Neuron (in vitro differentiated cells): ENCODE measurements around the gene PKDREJ.

Source experiments
- H2AFZ ChIP-seq: one replicate; pipeline ENCODE4 v1.6.1; 2013; ENCODE audit warnings: low read depth, mild to moderate bottlenecking, inconsistent platforms, low read length, moderate library complexity
- H3K27me3 ChIP-seq: one replicate; pipeline ENCODE4 v1.6.1; 2013; ENCODE audit warnings: low read length; ENCODE audit not compliant: insufficient read depth
- H3K36me3 ChIP-seq: one replicate; pipeline ENCODE4 v1.6.1; 2013; ENCODE audit warnings: low read length; ENCODE audit not compliant: insufficient read depth
- H3K4me1 ChIP-seq: one replicate; pipeline ENCODE4 v1.6.1; 2013; ENCODE audit warnings: low read length; ENCODE audit not compliant: insufficient read depth
- H3K4me3 ChIP-seq: 2 replicates; pipeline ENCODE4 v1.5.1; 2013; ENCODE audit warnings: mild to moderate bottlenecking, low read length, moderate library complexity
- H3K9me3 ChIP-seq: one replicate; pipeline ENCODE4 v1.6.1; 2013; ENCODE audit warnings: low read length

Gene PKDREJ

DNA sequence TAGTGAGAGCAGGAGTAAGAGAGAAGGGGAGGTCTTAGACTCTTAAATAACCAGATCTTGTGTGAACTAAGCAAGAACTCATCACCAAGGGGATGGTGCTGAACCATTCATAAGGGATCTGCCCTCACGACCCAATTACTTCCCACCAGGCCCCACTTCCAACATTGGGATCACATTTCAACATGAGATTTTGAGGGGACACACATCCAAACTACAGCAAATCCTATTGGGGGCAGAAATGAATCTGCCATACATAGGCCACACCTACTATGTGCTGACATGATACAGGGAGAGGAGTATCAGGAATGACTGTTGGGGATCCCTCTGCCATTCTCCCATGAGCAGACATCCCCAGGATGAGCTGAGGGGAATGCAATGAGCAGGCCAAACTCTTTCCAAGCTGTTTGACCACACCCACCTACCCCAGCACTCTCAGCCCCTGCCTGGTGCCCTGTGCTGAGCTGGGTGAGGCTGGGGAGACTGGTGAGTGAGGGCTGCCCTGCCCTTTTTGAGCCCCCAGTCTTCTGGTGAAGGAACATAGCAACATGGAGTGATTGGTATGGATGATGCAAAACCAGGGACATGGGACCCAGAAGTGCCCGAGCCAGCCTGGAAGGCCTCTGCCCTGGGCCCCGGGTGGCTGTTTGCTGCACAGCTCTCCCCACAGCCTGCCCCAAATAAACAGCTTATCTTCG lies 32.3 kb upstream of the PKDREJ start:
- H3K4me3 ChIP-seq = peak overlapping the region; percentile 72

DNA sequence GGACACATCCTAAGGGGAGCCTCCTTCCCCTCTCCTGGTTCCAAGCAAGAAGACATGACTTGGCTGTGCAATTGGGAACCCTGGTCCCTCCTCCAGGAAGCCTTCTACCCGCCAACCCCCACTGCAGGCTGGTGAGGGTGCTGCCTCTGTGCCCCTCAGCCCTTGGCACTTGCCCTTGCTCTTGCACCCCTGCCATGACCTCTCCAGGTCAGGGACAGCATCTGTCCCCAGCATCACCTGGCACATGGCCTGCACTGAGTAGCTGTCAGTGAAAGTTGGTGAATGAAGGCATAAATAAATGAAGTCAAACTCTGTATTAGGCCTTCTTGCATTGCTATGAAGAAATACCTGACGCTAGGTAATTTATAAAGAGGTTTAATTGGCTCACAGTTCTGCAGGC lies 31.6 kb upstream of the PKDREJ start:
- H3K9me3 ChIP-seq = no peaks in the 10 kb centered on the region

More for the DNA sequence above, 32.3 kb upstream of the PKDREJ start:
- Histone ChIP-seq H3K9me3 (no peaks in the 10 kb centered on the region), H3K4me1 (peaks cover 26% of the 10 kb centered on the region), H2AFZ (no peak overlapping the region), H3K27me3 (no peaks in the 10 kb centered on the region), H3K36me3 (peaks cover 33% of the 10 kb centered on the region)

DNA sequence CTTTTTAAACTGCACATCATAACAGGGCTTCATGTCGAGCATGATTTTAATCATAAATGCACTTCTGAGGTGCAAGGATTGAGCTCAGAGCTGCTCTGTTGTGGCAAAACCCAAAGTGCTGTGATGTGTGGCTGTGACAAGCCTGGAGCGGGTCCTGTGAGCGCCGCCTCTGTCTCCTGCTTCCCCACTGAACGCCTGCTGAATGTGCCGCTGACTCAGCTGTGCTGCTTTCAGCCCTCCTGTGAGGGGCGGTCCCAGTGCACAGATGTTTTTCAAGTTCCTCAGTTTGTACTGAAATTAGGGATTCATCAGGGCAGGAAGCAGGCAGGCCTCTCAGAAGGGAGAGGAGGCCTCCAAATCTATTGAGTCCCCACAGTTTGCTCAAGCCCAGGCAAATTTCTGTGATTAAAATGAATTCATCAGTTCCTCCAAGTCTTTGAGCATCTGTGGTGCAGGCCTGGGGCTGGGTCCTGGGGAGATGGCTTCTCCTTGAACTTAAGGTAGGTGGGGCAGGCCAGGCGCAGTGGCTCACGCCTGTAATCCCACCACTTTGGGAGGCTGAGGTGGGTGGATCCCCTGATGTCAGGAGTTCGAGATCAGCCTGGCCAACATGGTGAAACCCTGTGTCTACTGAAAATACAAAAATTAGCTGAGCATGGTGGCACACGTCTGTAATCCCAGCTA lies 30.6 kb upstream of the PKDREJ start:
- H3K4me3 ChIP-seq = no peak overlapping the region

More for the DNA sequence above, 31.6 kb upstream of the PKDREJ start:
- H2AFZ ChIP-seq = no peak overlapping the region
- H3K4me1 ChIP-seq = peaks cover 26% of the 10 kb centered on the region
- no peak overlapping the region for H3K4me3 ChIP-seq
- no peaks in the 10 kb centered on the region for H3K27me3 ChIP-seq
- H3K36me3 ChIP-seq = peaks cover 29% of the 10 kb centered on the region

DNA sequence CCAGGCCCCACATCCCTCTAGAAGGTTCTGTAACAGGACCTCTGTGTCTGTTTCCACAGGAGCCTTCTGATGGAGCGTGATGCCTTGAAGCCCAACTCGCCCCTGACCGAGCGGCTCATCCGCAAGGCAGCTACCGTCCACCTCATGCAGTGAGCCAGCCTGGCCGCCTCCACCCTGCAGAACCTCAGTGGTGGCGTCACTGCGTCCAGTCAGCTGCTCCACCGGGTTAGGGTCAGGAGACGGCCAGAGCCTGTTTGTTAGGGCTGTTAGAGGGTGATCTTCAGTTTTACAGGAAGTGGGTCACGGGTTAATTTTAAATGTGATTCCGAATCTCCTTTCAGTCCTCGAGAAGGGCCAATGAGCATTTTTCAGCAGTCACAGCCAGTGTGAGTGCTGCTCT lies 29.6 kb upstream of the PKDREJ start:
- Histone ChIP-seq H3K36me3 (peaks cover 17% of the 10 kb centered on the region), H3K9me3 (no peaks in the 10 kb centered on the region), H3K27me3 (no peaks in the 10 kb centered on the region), H3K4me3 (no peak overlapping the region), H2AFZ (no peak overlapping the region), H3K4me1 (peaks cover 22% of the 10 kb centered on the region)

More for the DNA sequence above, 30.6 kb upstream of the PKDREJ start:
- Histone ChIP-seq H2AFZ (no peak overlapping the region), H3K36me3 (peaks cover 20% of the 10 kb centered on the region), H3K4me1 (peaks cover 26% of the 10 kb centered on the region), H3K9me3 (no peaks in the 10 kb centered on the region), H3K27me3 (no peaks in the 10 kb centered on the region)

DNA sequence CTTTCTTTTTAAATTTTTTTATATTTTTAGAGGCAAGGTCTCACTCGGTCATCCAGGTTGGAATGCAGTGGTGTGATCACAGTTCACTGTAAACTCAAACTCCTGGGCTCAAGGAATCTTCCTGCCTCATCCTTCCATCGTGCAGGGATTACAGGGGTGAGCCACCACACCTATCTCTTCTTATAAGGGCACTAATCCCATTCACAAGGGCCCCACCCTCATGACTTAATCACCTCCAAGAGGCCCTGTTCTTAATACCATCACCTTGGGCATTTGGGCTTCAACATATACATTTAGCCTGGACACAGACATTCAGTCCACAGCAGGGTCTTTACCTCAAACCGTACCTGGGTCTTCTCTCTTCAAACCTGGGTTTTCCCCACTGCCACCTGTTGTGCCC lies 29.0 kb upstream of the PKDREJ start:
- Histone ChIP-seq H3K9me3 (no peaks in the 10 kb centered on the region), H2AFZ (no peak overlapping the region), H3K4me3 (no peak overlapping the region), H3K36me3 (peaks cover 17% of the 10 kb centered on the region), H3K4me1 (peaks cover 16% of the 10 kb centered on the region), H3K27me3 (no peaks in the 10 kb centered on the region)

DNA sequence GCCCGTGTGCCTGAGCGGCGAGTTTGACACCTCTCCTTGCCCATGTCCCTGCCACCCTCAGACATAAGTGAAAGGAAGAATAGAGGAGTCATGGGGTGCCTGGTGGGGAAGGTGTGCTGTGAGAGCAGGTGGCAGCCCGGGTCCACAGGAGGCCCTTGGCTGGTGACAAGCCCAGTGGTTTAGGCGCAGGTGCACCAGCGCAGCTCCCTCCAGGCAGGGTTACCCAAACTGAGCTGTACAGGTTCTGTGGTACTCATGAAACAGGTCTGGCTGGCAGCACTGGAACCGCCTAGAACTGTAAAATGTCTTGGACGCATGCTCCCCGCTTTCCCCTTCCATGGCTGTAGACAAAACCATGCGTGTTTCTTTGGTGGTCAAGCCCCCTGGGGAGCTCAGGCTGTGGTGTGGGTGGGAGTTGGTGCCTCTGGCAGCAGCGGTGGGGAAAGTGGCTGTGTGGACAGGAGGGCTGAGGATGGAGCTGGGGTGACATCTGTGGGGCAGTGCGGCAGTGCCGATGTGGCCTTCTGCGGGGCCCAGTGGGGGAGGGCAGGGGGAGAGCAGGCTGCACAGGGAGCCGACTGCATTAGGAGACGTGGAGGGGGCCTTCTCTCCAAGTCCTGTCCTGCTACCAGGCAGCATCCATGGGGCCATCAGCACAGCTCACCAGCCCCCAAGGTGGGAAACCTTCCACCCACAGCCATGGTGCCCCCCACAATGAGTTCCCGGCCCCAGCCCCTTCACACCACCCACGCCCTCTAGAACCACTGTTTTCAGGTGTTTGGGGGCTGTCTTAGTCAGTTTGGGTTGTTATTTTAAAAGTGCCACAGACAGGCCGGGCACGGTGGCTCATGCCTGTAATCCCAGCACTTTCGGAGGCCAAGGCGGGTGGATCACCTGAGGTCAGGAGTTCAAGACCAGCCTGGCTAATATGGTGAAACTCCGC lies 28.0 kb upstream of the PKDREJ start:
- no peak overlapping the region for H3K4me3 ChIP-seq
- peaks cover 20% of the 10 kb centered on the region for H3K36me3 ChIP-seq
- no peaks in the 10 kb centered on the region for H3K9me3 ChIP-seq

DNA sequence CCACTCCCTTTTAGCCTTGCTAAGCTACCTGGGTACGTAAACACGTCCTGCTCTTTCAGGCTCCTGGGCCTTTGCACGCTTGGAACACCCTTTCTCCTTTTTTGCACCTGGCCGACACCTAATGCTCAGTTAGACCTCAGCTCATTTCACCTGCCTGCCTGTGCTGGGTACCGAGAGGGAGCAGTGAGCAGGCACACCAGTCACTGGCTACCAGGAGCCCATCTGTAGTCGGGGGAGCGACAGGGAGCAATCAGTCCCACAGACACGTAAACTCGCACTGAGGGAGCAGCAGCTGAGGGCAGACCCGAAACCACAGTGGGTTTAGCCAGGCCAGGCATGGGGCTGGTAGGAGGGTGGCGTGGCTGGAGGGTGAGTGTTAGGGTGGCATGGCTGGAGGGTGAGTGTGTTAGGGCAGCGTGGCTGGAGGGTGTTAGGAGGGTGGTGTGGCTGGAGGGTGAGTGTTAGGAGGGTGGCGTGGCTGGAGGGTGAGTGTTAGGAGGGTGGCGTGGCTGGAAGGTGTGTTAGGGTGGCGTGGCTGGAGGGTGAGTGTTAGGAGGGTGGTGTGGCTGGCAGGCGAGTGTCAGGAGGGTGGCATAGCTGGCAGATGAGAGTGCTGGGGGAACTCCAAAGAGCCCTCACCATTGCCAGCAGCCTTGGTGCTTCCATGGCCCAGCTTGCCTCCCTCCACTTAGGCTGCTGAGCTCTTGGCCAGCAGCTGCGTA lies 27.1 kb upstream of the PKDREJ start:
- Histone ChIP-seq H3K4me3 (no peak overlapping the region), H2AFZ (no peak overlapping the region), H3K36me3 (peaks cover 22% of the 10 kb centered on the region), H3K9me3 (no peaks in the 10 kb centered on the region), H3K27me3 (no peaks in the 10 kb centered on the region), H3K4me1 (peaks cover 7% of the 10 kb centered on the region)

More for the DNA sequence above, 28.0 kb upstream of the PKDREJ start:
- Histone ChIP-seq H3K27me3 (no peaks in the 10 kb centered on the region), H3K4me1 (peaks cover 14% of the 10 kb centered on the region), H2AFZ (no peak overlapping the region)

DNA sequence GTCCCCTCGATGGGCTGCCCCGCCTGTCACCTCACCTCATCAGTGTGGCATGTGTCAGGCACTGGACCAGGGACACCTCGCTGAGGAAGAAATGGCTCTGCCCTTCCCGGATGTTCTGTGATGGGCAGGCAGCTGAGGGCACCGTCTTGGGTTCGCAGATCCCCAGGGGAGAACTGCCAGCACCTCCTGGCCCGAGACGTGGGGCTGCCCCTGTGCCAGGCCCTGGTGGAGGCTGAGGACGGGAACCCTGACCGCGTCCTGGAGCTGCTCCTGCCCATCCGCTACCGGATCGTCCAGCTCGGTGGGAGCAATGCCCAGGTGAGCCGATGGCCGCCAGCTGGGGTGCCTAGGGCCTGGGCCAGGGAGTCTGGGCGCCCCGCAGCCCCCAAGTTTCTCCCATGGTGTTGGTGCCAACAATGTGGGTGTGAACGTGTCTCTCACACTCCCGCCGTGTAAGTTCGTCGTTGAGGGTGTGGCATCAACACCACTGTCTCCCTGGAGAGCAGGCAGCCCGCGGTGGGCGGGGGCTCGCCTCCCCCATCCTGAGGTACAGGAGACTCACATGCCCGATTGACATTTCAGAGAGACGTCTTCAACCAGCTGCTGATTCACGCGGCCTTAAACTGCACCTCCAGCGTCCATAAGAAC lies 26.2 kb upstream of the PKDREJ start:
- H3K36me3 ChIP-seq = peaks cover 29% of the 10 kb centered on the region

DNA sequence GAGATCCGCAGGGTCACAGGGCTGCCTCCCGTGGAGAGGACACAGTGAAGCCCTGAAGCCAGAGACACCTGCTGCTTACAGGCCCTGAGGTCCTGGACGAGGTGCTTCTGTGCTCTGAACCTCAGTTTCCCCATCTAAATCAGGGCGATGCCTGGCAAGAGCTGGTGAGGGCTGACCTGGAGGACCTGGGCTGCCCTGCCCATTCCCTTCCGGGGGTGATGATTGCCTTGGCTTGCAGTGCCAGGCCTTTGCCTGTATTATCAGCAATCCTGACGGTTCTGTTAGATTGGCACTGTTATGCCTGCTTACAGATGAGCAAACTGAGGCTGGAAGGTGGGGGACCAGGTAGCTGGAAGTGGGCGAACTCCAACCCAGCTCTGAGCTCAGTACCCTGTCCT lies 25.7 kb upstream of the PKDREJ start:
- Histone ChIP-seq H3K36me3 (peaks cover 34% of the 10 kb centered on the region), H2AFZ (no peak overlapping the region), H3K27me3 (no peaks in the 10 kb centered on the region), H3K9me3 (no peaks in the 10 kb centered on the region), H3K4me1 (peaks cover 7% of the 10 kb centered on the region), H3K4me3 (no peak overlapping the region)

More for the DNA sequence above, 26.2 kb upstream of the PKDREJ start:
- H3K4me3 ChIP-seq = no peak overlapping the region
- no peaks in the 10 kb centered on the region for H3K27me3 ChIP-seq
- no peak overlapping the region for H2AFZ ChIP-seq
- no peaks in the 10 kb centered on the region for H3K9me3 ChIP-seq
- H3K4me1 ChIP-seq = peaks cover 7% of the 10 kb centered on the region

DNA sequence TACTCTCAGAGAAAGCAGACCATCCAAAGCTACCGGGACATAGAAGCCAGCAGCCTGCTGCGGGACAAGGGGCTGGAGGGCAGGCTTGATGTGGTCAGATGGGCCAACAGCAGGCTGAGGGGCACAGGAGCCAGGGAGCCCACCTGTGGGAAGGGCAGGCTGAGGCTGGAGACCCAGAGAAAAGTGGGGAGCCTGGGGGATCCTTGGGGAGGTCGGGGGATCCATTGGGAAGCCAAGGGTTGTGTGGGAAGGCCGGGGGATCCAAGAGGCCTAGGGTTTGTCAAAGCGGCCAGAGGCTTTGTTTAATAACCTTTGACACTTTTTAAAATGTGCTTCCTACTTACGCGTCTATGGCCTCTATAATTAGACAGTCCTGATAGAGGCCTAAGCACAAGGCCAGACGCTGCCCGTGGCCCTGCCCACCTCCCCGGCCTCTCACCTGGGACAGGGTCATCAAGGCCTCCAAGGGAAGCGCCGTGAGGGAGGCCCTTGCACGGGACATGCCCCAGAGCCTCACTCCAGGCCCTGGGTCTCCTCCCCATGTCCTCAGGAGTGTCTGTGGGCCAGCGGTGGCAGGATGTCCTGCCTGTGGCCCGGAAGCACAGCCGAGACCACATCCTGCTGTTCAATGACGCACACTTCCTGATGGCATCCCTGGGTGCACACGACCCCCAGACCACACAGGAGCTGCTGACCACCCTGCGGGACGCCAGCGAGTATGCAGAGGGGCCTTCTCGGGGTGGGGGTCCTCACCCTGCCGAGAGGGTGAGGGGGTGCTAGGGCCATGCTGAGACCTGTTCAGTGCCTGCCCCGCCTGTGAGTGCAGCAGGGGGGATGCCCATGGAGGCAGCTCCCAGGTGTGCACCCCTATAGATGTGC lies 25.0 kb upstream of the PKDREJ start:
- H3K4me1 ChIP-seq = no peaks in the 10 kb centered on the region
- peaks cover 36% of the 10 kb centered on the region for H3K36me3 ChIP-seq
- no peaks in the 10 kb centered on the region for H3K9me3 ChIP-seq
- no peak overlapping the region for H3K4me3 ChIP-seq
- H2AFZ ChIP-seq = no peak overlapping the region
- no peaks in the 10 kb centered on the region for H3K27me3 ChIP-seq

DNA sequence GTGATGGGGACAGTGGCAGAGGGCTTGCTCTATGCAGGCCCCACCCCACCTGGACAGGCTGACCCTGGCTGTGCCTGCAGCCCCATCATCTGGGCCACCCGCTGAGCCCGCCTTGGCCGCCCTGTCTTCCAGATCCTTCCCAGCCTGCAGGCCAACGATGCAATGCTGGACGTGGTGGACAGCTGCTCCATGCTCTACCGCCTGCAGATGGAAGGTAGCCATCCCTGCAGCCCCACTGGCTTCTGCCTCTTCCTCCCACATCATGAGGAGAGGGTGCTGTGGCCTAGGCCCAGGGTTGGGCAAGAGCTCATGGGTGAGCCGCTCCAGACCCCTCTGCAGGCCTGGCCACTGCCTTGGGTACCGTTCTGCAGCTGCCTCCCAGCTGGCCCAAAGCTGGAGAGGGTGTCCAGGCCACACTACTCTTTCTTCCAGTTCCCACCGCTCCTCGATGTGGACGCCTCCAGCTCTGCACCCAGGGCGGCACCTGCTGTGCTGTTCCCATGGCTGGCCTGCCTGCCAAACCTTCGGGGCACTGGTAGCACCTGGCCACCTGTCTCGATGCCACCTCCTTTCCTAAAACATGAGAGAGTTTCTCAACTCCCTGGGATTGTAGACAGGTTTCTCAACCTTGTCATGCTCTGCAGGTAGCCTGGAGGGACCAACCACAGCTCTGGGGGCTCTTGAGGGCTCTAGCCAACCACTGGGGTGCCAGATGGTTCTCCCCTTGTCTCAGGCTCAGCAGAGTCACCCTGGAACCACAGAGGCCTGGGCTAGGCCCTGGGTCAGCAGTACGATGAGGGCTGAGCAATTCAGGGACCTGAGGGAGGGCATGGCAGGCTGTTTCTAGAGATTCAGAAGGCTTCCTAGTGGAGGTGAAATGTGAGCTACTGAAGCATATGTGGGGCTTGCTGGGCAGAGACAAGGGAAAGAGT lies 24.1 kb upstream of the PKDREJ start:
- Histone ChIP-seq H3K4me3 (no peak overlapping the region), H3K27me3 (no peaks in the 10 kb centered on the region), H3K9me3 (no peaks in the 10 kb centered on the region), H3K36me3 (peaks cover 38% of the 10 kb centered on the region), H2AFZ (no peak overlapping the region), H3K4me1 (no peaks in the 10 kb centered on the region)
